Measurements from ENCODE around the gene MYL6. TPM values are rescaled to one million over a fixed set of nuclear protein-coding genes. Genes with fewer than 3 reads are reported as not detected.

MYL6 gene
- polyA plus RNA-seq, 1 experiment: 5,957 TPM

GRCh38 chr12:56134897-56135296, 23.3 kb upstream of the MYL6 start:
- no peak for DNase-seq (ENCODE audit: low read depth, low spot score)
- H3K4me3 ChIP-seq (ENCODE audit: low read depth, low read length): no peak overlapping the region
- ChIA-PET POLR2A (no interaction called here), CTCF (no interaction called here)
- no peaks in the 10 kb centered on the region for H3K9me3 ChIP-seq (ENCODE audit: control insufficient read depth, insufficient read depth, low read length)
- no peak overlapping the region for H3K27ac ChIP-seq (ENCODE audit: low read depth, low read length)
- TF ChIP-seq, protein P1, sequence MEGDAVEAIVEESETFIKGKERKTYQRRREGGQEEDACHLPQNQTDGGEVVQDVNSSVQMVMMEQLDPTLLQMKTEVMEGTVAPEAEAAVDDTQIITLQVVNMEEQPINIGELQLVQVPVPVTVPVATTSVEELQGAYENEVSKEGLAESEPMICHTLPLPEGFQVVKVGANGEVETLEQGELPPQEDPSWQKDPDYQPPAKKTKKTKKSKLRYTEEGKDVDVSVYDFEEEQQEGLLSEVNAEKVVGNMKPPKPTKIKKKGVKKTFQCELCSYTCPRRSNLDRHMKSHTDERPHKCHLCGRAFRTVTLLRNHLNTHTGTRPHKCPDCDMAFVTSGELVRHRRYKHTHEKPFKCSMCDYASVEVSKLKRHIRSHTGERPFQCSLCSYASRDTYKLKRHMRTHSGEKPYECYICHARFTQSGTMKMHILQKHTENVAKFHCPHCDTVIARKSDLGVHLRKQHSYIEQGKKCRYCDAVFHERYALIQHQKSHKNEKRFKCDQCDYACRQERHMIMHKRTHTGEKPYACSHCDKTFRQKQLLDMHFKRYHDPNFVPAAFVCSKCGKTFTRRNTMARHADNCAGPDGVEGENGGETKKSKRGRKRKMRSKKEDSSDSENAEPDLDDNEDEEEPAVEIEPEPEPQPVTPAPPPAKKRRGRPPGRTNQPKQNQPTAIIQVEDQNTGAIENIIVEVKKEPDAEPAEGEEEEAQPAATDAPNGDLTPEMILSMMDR (IDR thresholded peaks at IDR 0.05; ENCODE audit: low read depth, low read length): no peak
- no peaks in the 10 kb centered on the region for H3K27me3 ChIP-seq (ENCODE audit: control insufficient read depth, insufficient read depth, low read length)

DNA sequence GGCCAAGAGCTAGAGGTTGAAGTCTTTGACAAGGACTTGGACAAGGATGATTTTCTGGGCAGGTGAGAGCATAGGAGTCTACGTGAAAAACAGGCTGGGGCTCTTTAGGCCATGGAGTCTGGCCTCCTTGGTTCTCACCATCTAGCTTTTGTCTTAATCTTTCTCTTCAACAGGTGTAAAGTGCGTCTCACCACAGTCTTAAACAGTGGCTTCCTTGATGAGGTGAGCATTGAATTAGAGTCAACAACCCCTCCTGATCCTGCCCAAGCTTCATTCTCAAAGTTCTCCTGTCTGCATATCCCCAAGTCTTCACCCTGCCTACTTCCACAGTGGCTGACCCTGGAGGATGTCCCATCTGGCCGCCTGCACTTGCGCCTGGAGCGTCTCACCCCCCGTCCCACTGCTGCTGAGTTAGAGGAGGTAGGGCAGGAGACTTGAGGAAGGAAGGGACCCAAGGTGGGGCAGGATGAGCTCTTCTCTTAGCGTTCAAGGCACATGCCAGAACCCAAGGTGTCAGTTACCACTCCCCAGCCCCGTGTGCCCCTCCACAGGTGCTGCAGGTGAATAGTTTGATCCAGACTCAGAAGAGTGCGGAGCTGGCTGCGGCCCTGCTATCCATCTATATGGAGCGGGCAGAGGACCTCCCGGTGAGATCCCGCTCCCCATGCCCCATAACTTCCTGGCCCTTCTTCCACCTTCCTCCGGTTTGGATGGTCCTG, 20.1 kb upstream of the MYL6 start:
- TF ChIP-seq, protein P1 (IDR thresholded peaks at IDR 0.05; ENCODE audit: low read depth, low read length): no peak
- no peak overlapping the region for H3K27ac ChIP-seq (ENCODE audit: low read depth, low read length)
- CTCF ChIA-PET: interaction anchor here (1.6 kb wide), 1 partner anchor 20 kb away, joined by 3 read pairs; the partner anchor contains the start of gene ZC3H10
- DNase-seq (ENCODE audit: low read depth, low spot score): no peak
- POLR2A ChIA-PET: no interaction called here
- no peaks in the 10 kb centered on the region for H3K27me3 ChIP-seq (ENCODE audit: control insufficient read depth, insufficient read depth, low read length)
- no peak overlapping the region for H3K4me3 ChIP-seq (ENCODE audit: low read depth, low read length)
- no peaks in the 10 kb centered on the region for H3K9me3 ChIP-seq (ENCODE audit: control insufficient read depth, insufficient read depth, low read length)

DNA sequence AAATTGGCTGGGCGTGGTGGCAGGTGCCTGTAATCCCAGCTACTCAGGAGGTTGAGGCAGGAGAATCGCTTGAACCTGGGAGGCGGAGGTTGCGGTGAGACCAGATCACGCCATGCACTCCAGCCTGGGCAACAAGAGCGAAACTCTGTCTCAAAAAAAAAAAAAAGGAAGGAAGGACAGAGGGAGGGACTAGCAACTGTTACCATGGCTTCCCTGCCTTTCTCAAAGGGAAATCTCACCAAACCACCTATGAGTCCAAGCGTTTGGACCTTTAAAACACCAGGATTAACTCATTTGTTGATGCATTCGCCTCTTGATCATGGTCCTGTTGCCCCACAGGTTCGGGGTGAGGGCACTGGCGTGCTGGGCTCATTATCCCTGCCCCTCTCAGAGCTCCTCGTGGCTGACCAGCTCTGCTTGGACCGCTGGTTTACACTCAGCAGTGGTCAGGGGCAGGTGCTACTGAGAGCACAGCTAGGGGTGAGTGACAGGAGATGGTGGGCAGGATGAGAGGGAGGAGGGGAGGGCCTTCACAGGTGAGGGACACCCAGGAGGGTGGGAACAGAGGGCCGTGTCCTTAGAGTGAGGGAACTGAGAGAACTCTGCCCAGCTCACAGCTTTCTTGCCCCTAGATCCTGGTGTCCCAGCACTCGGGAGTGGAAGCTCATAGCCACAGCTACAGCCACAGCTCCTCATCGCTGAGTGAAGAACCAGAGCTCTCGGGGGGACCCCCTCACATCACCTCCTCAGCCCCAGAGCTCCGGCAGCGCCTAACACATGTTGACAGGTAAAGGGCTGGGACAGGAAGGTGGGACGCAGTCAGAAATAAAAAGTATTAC, 16.0 kb upstream of the MYL6 start:
- ChIA-PET POLR2A (interaction anchor here (0.6 kb wide), 2 partner anchors 14 to 33 kb away, joined by 4 to 5 read pairs; partner anchors contain the start of gene ESYT1), CTCF (interaction anchor here (0.7 to 1.9 kb wide), 2 partner anchors 16 to 47 kb away, joined by 4 to 6 read pairs; partner anchors contain the start of gene SMARCC2)
- no peak overlapping the region for H3K27ac ChIP-seq (ENCODE audit: low read depth, low read length)
- H3K9me3 ChIP-seq (ENCODE audit: control insufficient read depth, insufficient read depth, low read length): no peaks in the 10 kb centered on the region
- no peaks in the 10 kb centered on the region for H3K27me3 ChIP-seq (ENCODE audit: control insufficient read depth, insufficient read depth, low read length)
- TF ChIP-seq, protein P1 (IDR thresholded peaks at IDR 0.05; ENCODE audit: low read depth, low read length): no peak
- DNase-seq (ENCODE audit: low read depth, low spot score): no peak
- H3K4me3 ChIP-seq (ENCODE audit: low read depth, low read length): no peak overlapping the region

DNA sequence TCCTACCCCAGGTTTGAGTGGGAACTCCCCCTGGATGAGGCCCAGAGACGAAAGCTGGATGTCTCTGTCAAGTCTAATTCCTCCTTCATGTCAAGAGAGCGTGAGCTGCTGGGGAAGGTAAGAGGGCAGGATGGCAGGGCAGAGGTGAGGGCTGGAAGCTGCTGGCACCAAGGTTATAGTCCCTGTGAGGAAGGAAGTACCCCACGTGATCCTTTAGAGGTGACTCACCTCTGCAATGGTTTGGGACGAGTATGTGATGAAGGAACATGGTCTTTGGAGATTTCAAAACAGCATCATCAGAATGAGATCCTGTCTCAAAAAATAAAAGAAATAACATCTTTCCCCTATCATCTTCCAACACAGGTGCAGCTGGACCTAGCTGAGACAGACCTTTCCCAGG, 14.9 kb upstream of the MYL6 start:
- TF ChIP-seq, protein P1 (IDR thresholded peaks at IDR 0.05; ENCODE audit: low read depth, low read length): no peak

More for the DNA sequence above, 14.9 kb upstream of the MYL6 start:
- Histone ChIP-seq H3K27me3 (ENCODE audit: control insufficient read depth, insufficient read depth, low read length) (no peaks in the 10 kb centered on the region), H3K27ac (ENCODE audit: low read depth, low read length) (no peak overlapping the region), H3K9me3 (ENCODE audit: control insufficient read depth, insufficient read depth, low read length) (no peaks in the 10 kb centered on the region), H3K4me3 (ENCODE audit: low read depth, low read length) (no peak overlapping the region)
- CTCF ChIA-PET: interaction anchor here (1.3 kb wide), 1 partner anchor 17 kb away, joined by 3 read pairs; no protein-coding TSS in a partner anchor
- POLR2A ChIA-PET: interaction anchor here (0.6 kb wide), 1 partner anchor 34 kb away, joined by 5 read pairs; no protein-coding TSS in a partner anchor
- DNase-seq (ENCODE audit: low read depth, low spot score): no peak
